ENCODE results near the gene ZNF420.

ZNF420 gene

DNA sequence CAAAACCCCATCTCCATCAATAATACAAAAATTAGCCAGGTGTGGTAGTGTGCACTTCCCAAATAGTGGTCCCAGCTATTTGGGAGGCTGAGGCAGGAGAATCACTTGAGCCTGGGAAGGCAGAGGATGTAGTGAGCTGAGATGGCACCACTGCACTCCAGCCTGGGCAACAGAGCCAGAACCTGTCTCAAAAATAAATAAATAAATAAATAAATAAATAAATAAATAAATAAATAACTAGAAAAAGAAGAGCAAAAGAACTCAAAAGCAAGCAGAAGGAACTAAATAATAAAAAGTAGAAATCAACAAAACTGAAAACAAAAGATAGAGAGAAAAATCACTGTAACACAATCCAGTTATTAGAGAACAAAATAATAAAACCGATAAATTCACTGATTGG is 81.9 kb downstream of the ZNF420 start:
- FAIRE-seq: no peak

GRCh38 chr19:37165635-37166034 is 87.4 kb downstream of the ZNF420 start:
- FAIRE-seq: no peak

DNA sequence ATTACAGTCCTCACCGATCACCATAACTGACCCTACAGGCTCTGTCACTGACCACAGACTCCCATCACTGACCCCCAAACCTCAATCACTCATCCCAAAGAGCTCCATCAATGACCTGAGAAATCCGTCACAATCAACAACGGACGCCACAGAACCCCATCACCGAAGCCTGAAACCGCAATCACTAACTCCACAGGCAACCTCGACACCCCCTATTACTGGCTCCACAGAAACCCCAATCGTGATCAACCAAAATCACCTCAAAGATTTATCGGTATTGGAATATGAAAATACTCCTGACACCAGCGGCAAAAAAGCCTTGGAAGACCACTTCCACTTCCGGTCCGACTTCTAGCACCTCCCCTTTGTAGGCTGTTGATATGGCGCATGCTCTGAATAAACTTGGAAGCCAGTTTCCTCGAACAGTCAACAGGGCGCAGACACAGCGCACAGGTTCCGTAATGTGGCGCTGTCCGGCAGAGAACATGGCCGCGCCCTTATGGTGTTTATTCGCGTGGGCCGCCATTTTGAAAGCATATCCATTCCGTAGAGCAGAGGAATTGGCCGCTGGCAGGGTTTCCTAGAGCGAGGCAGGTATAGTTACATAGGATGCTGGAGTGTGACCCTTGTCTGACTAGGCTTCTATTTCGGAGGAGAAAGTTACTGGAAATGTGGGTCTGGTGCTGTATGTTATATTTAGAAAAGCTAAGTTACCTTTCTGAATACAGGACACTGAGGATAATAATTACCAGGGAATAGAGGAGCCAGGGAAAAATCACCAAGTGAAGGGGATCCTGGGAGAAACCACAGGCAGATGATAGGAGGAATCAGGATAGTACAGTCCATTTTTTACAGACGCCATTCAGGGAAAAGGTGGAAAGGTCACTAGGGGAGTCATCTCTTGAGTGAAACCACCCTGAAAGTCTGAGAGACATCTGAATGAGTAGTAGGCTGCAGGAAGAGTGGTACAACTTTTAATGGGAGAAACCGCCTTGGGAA is 94.4 kb downstream of the ZNF420 start, which contains the start of gene ZNF585A:
TSS of gene ZNF585A (minus strand) at position 328 of the 999 bp plus-strand sequence. CDS start 2,785 bp downstream, outside the sequence.
- peak; percentile 99 for FAIRE-seq

Data from TTC549 (cell line).